Measurements from ENCODE around the gene NUB1.

Gene NUB1

GRCh38 chr7:151405588-151405987 lies 64.0 kb downstream of the NUB1 start:
- H3K27ac Mint-ChIP-seq: no peak overlapping the region
- H3K4me1 Mint-ChIP-seq (ENCODE audit: low read depth): peaks cover 6% of the 10 kb centered on the region
- H3K27me3 Mint-ChIP-seq: peaks cover 5% of the 10 kb centered on the region
- no peaks in the 10 kb centered on the region for H3K9me3 Mint-ChIP-seq (ENCODE audit: low read depth)
- no peak overlapping the region for H3K4me3 Mint-ChIP-seq
- no peaks in the 10 kb centered on the region for H3K36me3 Mint-ChIP-seq

GRCh38 chr7:151406051-151406875 lies 64.7 kb downstream of the NUB1 start:
- Mint-ChIP-seq H3K27ac (no peak overlapping the region), H3K36me3 (no peaks in the 10 kb centered on the region), H3K27me3 (peaks cover 10% of the 10 kb centered on the region), H3K4me3 (no peak overlapping the region), H3K9me3 (ENCODE audit: low read depth) (no peaks in the 10 kb centered on the region), H3K4me1 (ENCODE audit: low read depth) (peaks cover 13% of the 10 kb centered on the region)

- Mint-ChIP-seq H3K4me1 (ENCODE audit: low read depth) (peaks cover 15% of the 10 kb centered on the region), H3K9me3 (ENCODE audit: low read depth) (no peaks in the 10 kb centered on the region), H3K4me3 (no peak overlapping the region), H3K27ac (no peak overlapping the region), H3K27me3 (peaks cover 11% of the 10 kb centered on the region), H3K36me3 (no peaks in the 10 kb centered on the region)
Measured at GRCh38 chr7:151406886-151407583, 65.4 kb downstream of the NUB1 start.

GRCh38 chr7:151408498-151408838 lies 66.9 kb downstream of the NUB1 start:
- H3K9me3 Mint-ChIP-seq (ENCODE audit: low read depth): no peaks in the 10 kb centered on the region
- peaks cover 23% of the 10 kb centered on the region for H3K4me1 Mint-ChIP-seq (ENCODE audit: low read depth)
- H3K36me3 Mint-ChIP-seq: no peaks in the 10 kb centered on the region
- H3K27me3 Mint-ChIP-seq: peaks cover 11% of the 10 kb centered on the region
- peak overlapping the region; percentile 90 for H3K4me3 Mint-ChIP-seq
- H3K27ac Mint-ChIP-seq: no peak overlapping the region

- H3K9me3 Mint-ChIP-seq (ENCODE audit: low read depth): no peaks in the 10 kb centered on the region
- H3K36me3 Mint-ChIP-seq: no peaks in the 10 kb centered on the region
- no peak overlapping the region for H3K27ac Mint-ChIP-seq
- peaks cover 28% of the 10 kb centered on the region for H3K4me1 Mint-ChIP-seq (ENCODE audit: low read depth)
- peaks cover 11% of the 10 kb centered on the region for H3K27me3 Mint-ChIP-seq
- H3K4me3 Mint-ChIP-seq: peak overlapping the region; percentile 90
Measured at GRCh38 chr7:151408839-151409666, 67.4 kb downstream of the NUB1 start.

GRCh38 chr7:151409667-151410404 lies 68.2 kb downstream of the NUB1 start, which contains the start of gene WDR86:
Gene WDR86 (minus strand): TSS chr7:151410038. CDS start chr7:151409589, 449 bp downstream.
- Mint-ChIP-seq H3K27ac (no peak within 1 kb of the TSS), H3K27me3 (peaks cover 11% of the 10 kb centered on the region), H3K4me1 (ENCODE audit: low read depth) (peaks cover 34% of the 10 kb centered on the region), H3K36me3 (no peaks in the 10 kb centered on the region), H3K4me3 (peak within 1 kb of the TSS; percentile 90), H3K9me3 (ENCODE audit: low read depth) (no peaks in the 10 kb centered on the region)

- Mint-ChIP-seq H3K4me1 (ENCODE audit: low read depth) (peaks cover 36% of the 10 kb centered on the region), H3K27ac (no peak overlapping the region), H3K9me3 (ENCODE audit: low read depth) (no peaks in the 10 kb centered on the region), H3K36me3 (no peaks in the 10 kb centered on the region), H3K27me3 (peaks cover 11% of the 10 kb centered on the region), H3K4me3 (peak overlapping the region; percentile 48)
Measured at GRCh38 chr7:151410405-151411390, 69.1 kb downstream of the NUB1 start.

- Mint-ChIP-seq H3K9me3 (ENCODE audit: low read depth) (no peaks in the 10 kb centered on the region), H3K36me3 (no peaks in the 10 kb centered on the region), H3K4me1 (ENCODE audit: low read depth) (peaks cover 36% of the 10 kb centered on the region), H3K27me3 (peaks cover 11% of the 10 kb centered on the region), H3K27ac (no peak overlapping the region), H3K4me3 (no peak overlapping the region)
Measured at GRCh38 chr7:151411551-151411950, 69.9 kb downstream of the NUB1 start.

- Mint-ChIP-seq H3K27me3 (peaks cover 11% of the 10 kb centered on the region), H3K4me3 (no peak overlapping the region), H3K27ac (no peak overlapping the region)
Measured at GRCh38 chr7:151412318-151412717, 70.7 kb downstream of the NUB1 start.

GRCh38 chr7:151413241-151413640 lies 71.6 kb downstream of the NUB1 start:
- no peak overlapping the region for H3K4me3 Mint-ChIP-seq
- peaks cover 2% of the 10 kb centered on the region for H3K36me3 Mint-ChIP-seq
- H3K9me3 Mint-ChIP-seq (ENCODE audit: low read depth): no peaks in the 10 kb centered on the region
- H3K27me3 Mint-ChIP-seq: peaks cover 11% of the 10 kb centered on the region
- H3K4me1 Mint-ChIP-seq (ENCODE audit: low read depth): peaks cover 36% of the 10 kb centered on the region
- no peak overlapping the region for H3K27ac Mint-ChIP-seq

More at GRCh38 chr7:151412318-151412717, 70.7 kb downstream of the NUB1 start:
- Mint-ChIP-seq H3K36me3 (peaks cover 2% of the 10 kb centered on the region), H3K9me3 (ENCODE audit: low read depth) (no peaks in the 10 kb centered on the region), H3K4me1 (ENCODE audit: low read depth) (peaks cover 36% of the 10 kb centered on the region)

- Mint-ChIP-seq H3K9me3 (ENCODE audit: low read depth) (no peaks in the 10 kb centered on the region), H3K4me3 (no peak overlapping the region), H3K36me3 (peaks cover 4% of the 10 kb centered on the region)
Measured at GRCh38 chr7:151415375-151416105, 73.9 kb downstream of the NUB1 start.

GRCh38 chr7:151416112-151416940 lies 74.7 kb downstream of the NUB1 start:
- H3K27ac Mint-ChIP-seq: no peak overlapping the region
- peaks cover 4% of the 10 kb centered on the region for H3K36me3 Mint-ChIP-seq
- H3K4me3 Mint-ChIP-seq: no peak overlapping the region
- H3K4me1 Mint-ChIP-seq (ENCODE audit: low read depth): peaks cover 23% of the 10 kb centered on the region
- H3K9me3 Mint-ChIP-seq (ENCODE audit: low read depth): no peaks in the 10 kb centered on the region
- peaks cover under 1% of the 10 kb centered on the region for H3K27me3 Mint-ChIP-seq

More at GRCh38 chr7:151415375-151416105, 73.9 kb downstream of the NUB1 start:
- Mint-ChIP-seq H3K27ac (no peak overlapping the region), H3K27me3 (peaks cover 7% of the 10 kb centered on the region), H3K4me1 (ENCODE audit: low read depth) (peaks cover 30% of the 10 kb centered on the region)

All from activated naive CD8-positive, alpha-beta T cell (primary cell).